HepG2 (cell line): ENCODE results near the gene ZMYM3. TPM values are rescaled to one million over a fixed set of nuclear protein-coding genes. Genes with fewer than 3 reads are reported as not detected.

ENCODE experiments used
- ATF7 ChIP-seq, 2 experiments: fragments of 450-650 bp in 1 of 2; sonication (generic) in 1 of 2; formaldehyde crosslinking in 1 of 2; IDR thresholded peaks; 2 replicates each; pipeline versions ENCODE4 v1.4.0 to v1.6.1; 2016 to 2020; ENCODE audit warnings: antibody characterized with exemption in 1 of 2, mild to moderate bottlenecking in 1 of 2, missing genetic modification reagents in 1 of 2
- GZF1 ChIP-seq: sonication (generic); formaldehyde crosslinking; IDR thresholded peaks from 2 replicates; pipeline ENCODE4 v1.5.1; 2020; ENCODE audit warnings: mild to moderate bottlenecking, missing genetic modification reagents
- HMG20A ChIP-seq: IDR thresholded peaks from 2 replicates; pipeline ENCODE4 v1.6.1; 2016; ENCODE audit warnings: borderline replicate concordance
- KLF12 ChIP-seq: sonication (generic); formaldehyde crosslinking; IDR thresholded peaks from 2 replicates; pipeline ENCODE4 v1.4.0; 2020; ENCODE audit warnings: missing genetic modification reagents, borderline replicate concordance
- PLRG1 ChIP-seq: fragments of 450-650 bp; conservative IDR thresholded peaks from 2 replicates; pipeline ENCODE4 v1.6.1; 2016
- POGZ ChIP-seq: sonication (generic); formaldehyde crosslinking; IDR thresholded peaks from 2 replicates; pipeline ENCODE4 v1.4.0; 2020; ENCODE audit warnings: mild to moderate bottlenecking, missing genetic modification reagents
- RBAK ChIP-seq: sonication (generic); formaldehyde crosslinking; IDR thresholded peaks from 2 replicates; pipeline ENCODE4 v1.5.1; 2020; ENCODE audit warnings: mild to moderate bottlenecking, missing genetic modification reagents
- ZNF101 ChIP-seq: sonication (generic); formaldehyde crosslinking; IDR thresholded peaks from 2 replicates; pipeline ENCODE4 v1.4.0; 2020; ENCODE audit warnings: mild to moderate bottlenecking, low read depth, missing genetic modification reagents, borderline replicate concordance
- ZNF230 ChIP-seq: sonication (generic); formaldehyde crosslinking; IDR thresholded peaks from 2 replicates; pipeline ENCODE4 v1.4.0; 2020; ENCODE audit warnings: mild to moderate bottlenecking, missing genetic modification reagents
- ZNF431 ChIP-seq: sonication (generic); formaldehyde crosslinking; IDR thresholded peaks from 2 replicates; pipeline ENCODE4 v1.9.0; 2022; ENCODE audit warnings: missing genetic modification reagents, low read depth, mild to moderate bottlenecking, borderline replicate concordance
- ZNF512B ChIP-seq: sonication (generic); formaldehyde crosslinking; IDR thresholded peaks from 2 replicates; pipeline ENCODE4 v1.5.1; 2020; ENCODE audit warnings: missing genetic modification reagents, mild to moderate bottlenecking, borderline replicate concordance
- ZNF672 ChIP-seq: sonication (generic); formaldehyde crosslinking; IDR thresholded peaks from 2 replicates; pipeline ENCODE4 v1.8.1; 2022; ENCODE audit warnings: missing genetic modification reagents
- ZNF747 ChIP-seq: sonication (generic); formaldehyde crosslinking; IDR thresholded peaks from 2 replicates; pipeline ENCODE4 v1.8.1; 2023; ENCODE audit warnings: missing genetic modification reagents, mild to moderate bottlenecking, borderline replicate concordance
- ZNF878 ChIP-seq: sonication (generic); formaldehyde crosslinking; IDR thresholded peaks from 2 replicates; pipeline ENCODE4 v1.8.1; 2023; ENCODE audit warnings: mild to moderate bottlenecking, missing genetic modification reagents, moderate library complexity
- polyA plus RNA-seq, 8 experiments: library from polyadenylated mRNA; depleted of rRNA in 3 of 8; stranded (reverse) in 7 of 8; unstranded in 1 of 8; fragments of >200 nt; fragmentation: Illumina TruSeq in 4 of 8; extraction: Trizol in 4 of 8; gene quantifications; 2 replicates each; pipeline versions ENCODE4 v1.2.1 to v1.2.3, GENCODE V29; 2011 to 2016; ENCODE audit warnings: low read depth in 4 of 8, missing spikeins in 1 of 8, mixed read lengths in 1 of 8; ENCODE audit not compliant: insufficient read depth in 1 of 8
- total RNA-seq, 5 experiments: library from RNA; depleted of rRNA; stranded (reverse); fragments of >200 nt; fragmentation: Illumina TruSeq; extraction: Trizol; gene quantifications; 2 replicates each; pipeline ENCODE4 v1.2.3, GENCODE V29; 2016; ENCODE audit warnings: low read depth in 1 of 5
- TF ChIP-seq, protein P1 (sequence below): sonication (generic); formaldehyde crosslinking; IDR thresholded peaks from 2 replicates; pipeline ENCODE4 v1.4.0; 2020; ENCODE audit warnings: mild to moderate bottlenecking, missing genetic modification reagents
- TF ChIP-seq, protein P2 (sequence below): sonication (generic); formaldehyde crosslinking; IDR thresholded peaks from 2 replicates; pipeline ENCODE4 v1.9.0; 2022; ENCODE audit warnings: missing genetic modification reagents, mild to moderate bottlenecking, borderline replicate concordance
- TF ChIP-seq, protein P3 (sequence below): sonication (generic); formaldehyde crosslinking; IDR thresholded peaks from 2 replicates; pipeline ENCODE4 v1.5.0; 2020; ENCODE audit warnings: missing genetic modification reagents
- TF ChIP-seq, protein P4 (sequence below): sonication (generic); formaldehyde crosslinking; IDR thresholded peaks from 2 replicates; pipeline ENCODE4 v1.5.0; 2020; ENCODE audit warnings: missing genetic modification reagents
- TF ChIP-seq, protein P5 (sequence below): sonication (generic); formaldehyde crosslinking; IDR thresholded peaks from 2 replicates; pipeline ENCODE4 v1.5.1; 2020; ENCODE audit warnings: missing genetic modification reagents, mild to moderate bottlenecking, borderline replicate concordance

The ZMYM3 gene
- total and polyA plus RNA-seq, 2 of the 13 experiments (the other 11 are each of a cell fraction or from before 2014, with no cell fraction given) = 26.4 to 35.4 TPM

GRCh38 chrX:71217298-71217697 lies 36.6 kb downstream of the ZMYM3 start (continued):
- TF ChIP-seq ATF7 (IDR thresholded peaks at IDR 0.05) (no peak), ATF7 (CRISPR knock-in tag; IDR thresholded peaks at IDR 0.05) (no peak), KLF12 (no peak), PLRG1 (no peak), ZNF431 (no peak), HMG20A (CRISPR knock-in tag) (no peak), ZNF512B (CRISPR knock-in tag) (no peak), ZNF672 (no peak), GZF1 (CRISPR knock-in tag) (no peak), ZNF878 (CRISPR knock-in tag) (no peak), POGZ (no peak), ZNF101 (CRISPR knock-in tag) (no peak), ZNF230 (CRISPR knock-in tag) (no peak), ZNF747 (CRISPR knock-in tag) (no peak), RBAK (CRISPR knock-in tag) (no peak)
- TF ChIP-seq, protein P1, sequence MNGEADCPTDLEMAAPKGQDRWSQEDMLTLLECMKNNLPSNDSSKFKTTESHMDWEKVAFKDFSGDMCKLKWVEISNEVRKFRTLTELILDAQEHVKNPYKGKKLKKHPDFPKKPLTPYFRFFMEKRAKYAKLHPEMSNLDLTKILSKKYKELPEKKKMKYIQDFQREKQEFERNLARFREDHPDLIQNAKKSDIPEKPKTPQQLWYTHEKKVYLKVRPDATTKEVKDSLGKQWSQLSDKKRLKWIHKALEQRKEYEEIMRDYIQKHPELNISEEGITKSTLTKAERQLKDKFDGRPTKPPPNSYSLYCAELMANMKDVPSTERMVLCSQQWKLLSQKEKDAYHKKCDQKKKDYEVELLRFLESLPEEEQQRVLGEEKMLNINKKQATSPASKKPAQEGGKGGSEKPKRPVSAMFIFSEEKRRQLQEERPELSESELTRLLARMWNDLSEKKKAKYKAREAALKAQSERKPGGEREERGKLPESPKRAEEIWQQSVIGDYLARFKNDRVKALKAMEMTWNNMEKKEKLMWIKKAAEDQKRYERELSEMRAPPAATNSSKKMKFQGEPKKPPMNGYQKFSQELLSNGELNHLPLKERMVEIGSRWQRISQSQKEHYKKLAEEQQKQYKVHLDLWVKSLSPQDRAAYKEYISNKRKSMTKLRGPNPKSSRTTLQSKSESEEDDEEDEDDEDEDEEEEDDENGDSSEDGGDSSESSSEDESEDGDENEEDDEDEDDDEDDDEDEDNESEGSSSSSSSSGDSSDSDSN (CRISPR knock-in tag) = no peak
- TF ChIP-seq, protein P2, sequence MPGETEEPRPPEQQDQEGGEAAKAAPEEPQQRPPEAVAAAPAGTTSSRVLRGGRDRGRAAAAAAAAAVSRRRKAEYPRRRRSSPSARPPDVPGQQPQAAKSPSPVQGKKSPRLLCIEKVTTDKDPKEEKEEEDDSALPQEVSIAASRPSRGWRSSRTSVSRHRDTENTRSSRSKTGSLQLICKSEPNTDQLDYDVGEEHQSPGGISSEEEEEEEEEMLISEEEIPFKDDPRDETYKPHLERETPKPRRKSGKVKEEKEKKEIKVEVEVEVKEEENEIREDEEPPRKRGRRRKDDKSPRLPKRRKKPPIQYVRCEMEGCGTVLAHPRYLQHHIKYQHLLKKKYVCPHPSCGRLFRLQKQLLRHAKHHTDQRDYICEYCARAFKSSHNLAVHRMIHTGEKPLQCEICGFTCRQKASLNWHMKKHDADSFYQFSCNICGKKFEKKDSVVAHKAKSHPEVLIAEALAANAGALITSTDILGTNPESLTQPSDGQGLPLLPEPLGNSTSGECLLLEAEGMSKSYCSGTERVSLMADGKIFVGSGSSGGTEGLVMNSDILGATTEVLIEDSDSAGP = no peak
- TF ChIP-seq, protein P3, sequence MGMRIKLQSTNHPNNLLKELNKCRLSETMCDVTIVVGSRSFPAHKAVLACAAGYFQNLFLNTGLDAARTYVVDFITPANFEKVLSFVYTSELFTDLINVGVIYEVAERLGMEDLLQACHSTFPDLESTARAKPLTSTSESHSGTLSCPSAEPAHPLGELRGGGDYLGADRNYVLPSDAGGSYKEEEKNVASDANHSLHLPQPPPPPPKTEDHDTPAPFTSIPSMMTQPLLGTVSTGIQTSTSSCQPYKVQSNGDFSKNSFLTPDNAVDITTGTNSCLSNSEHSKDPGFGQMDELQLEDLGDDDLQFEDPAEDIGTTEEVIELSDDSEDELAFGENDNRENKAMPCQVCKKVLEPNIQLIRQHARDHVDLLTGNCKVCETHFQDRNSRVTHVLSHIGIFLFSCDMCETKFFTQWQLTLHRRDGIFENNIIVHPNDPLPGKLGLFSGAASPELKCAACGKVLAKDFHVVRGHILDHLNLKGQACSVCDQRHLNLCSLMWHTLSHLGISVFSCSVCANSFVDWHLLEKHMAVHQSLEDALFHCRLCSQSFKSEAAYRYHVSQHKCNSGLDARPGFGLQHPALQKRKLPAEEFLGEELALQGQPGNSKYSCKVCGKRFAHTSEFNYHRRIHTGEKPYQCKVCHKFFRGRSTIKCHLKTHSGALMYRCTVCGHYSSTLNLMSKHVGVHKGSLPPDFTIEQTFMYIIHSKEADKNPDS (CRISPR knock-in tag) = no peak
- TF ChIP-seq, protein P4, sequence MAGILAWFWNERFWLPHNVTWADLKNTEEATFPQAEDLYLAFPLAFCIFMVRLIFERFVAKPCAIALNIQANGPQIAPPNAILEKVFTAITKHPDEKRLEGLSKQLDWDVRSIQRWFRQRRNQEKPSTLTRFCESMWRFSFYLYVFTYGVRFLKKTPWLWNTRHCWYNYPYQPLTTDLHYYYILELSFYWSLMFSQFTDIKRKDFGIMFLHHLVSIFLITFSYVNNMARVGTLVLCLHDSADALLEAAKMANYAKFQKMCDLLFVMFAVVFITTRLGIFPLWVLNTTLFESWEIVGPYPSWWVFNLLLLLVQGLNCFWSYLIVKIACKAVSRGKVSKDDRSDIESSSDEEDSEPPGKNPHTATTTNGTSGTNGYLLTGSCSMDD (CRISPR knock-in tag) = no peak
- TF ChIP-seq, protein P5, sequence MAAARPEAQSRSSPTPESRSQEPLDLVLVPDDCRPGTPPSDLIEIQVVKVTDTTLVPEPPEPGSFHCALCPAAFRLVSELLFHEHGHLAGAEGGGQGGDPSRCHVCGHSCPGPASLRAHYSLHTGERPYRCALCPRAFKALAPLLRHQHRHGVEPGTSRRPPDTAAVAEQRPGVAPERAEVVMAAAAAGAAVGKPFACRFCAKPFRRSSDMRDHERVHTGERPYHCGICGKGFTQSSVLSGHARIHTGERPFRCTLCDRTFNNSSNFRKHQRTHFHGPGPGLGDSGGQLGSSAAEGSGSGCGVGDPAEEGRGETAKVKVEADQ (CRISPR knock-in tag) = no peak
